Pancreas (tissue), 10 donors: Measurements from ENCODE around the gene NSD1. TPM values are rescaled to one million over a fixed set of nuclear protein-coding genes. Genes with fewer than 3 reads are reported as not detected.

ENCODE experiments used
- ATAC-seq, 4 donors: fragments of 200-7000 bp; cut with Tn5 transposase; one replicate each; pipeline versions ENCODE4 v1.8.0 to v1.9.1; 2020; ENCODE audit warnings: mild to moderate bottlenecking in 4 of 4, moderate library complexity in 4 of 4
- DNase-seq, 6 donors: peaks; one replicate each; pipeline ENCODE4 v3.0.0-alpha.2; 2020
- FAIRE-seq: peaks from 2 replicates; lab custom pipeline; 2012; peaks lifted over from hg19 to GRCh38; lab: Jason Lieb, UNC
- H3K27ac ChIP-seq, 4 donors: fragments of 200-600 bp; sonication (generic); 1 replicate in 3 of 4; 2 replicates in 1 of 4; pipeline versions ENCODE4 v1.5.0 to v1.8.0; 2020
- H3K27me3 ChIP-seq, 4 donors: fragments of 200-600 bp; one replicate each; pipeline ENCODE4 v1.8.0; 2021
- H3K36me3 ChIP-seq, 3 donors: fragments of 200-600 bp; sonication (generic) in 1 of 3; one replicate each; pipeline versions ENCODE4 v1.5.0 to v1.8.0; 2020 to 2021
- H3K4me1 ChIP-seq, 3 donors: fragments of 200-600 bp; one replicate each; pipeline ENCODE4 v1.8.0; 2021
- H3K4me3 ChIP-seq, 4 donors: fragments of 200-600 bp; sonication (generic) in 2 of 4; one replicate each; pipeline versions ENCODE4 v1.5.0 to v1.8.0; 2020 to 2021
- H3K9me3 ChIP-seq, 4 donors: fragments of 200-600 bp; one replicate each; pipeline ENCODE4 v1.8.0; 2021
- WGBS, 2 donors: extraction: QIAGEN DNeasy Blood & Tissue Kit; methylation state at CpG; one replicate each; pipeline ENCODE4 v1.1.7; 2013; 5-methylcytosine and 5-hydroxymethylcytosine counted together
- intact Hi-C, 3 donors: fragments of 100-400 bp; cut with DNase I; formaldehyde crosslinking; loops; one replicate each; pipeline versions ENCODE4 v1.11.1 to v1.14.2; 2022
- polyA plus RNA-seq, 2 donors: library from polyadenylated mRNA; stranded (reverse); fragments of 200-250 nt; gene quantifications; one replicate each; pipeline ENCODE4 v1.2.3, GENCODE V29; 2013
- total RNA-seq, 6 donors: library from RNA; stranded (reverse); fragmentation: NEBNext Ultra II Directional in 4 of 6; extraction: Animal tissue kit (Norgen Biotek cat#: 25700) in 4 of 6; gene quantifications; one replicate each; pipeline versions ENCODE4 v1.2.1 to v1.2.4, GENCODE V29; 2021 to 2023
- TF ChIP-seq, protein P1 (sequence below), 4 donors: fragments of 200-600 bp; sonication (generic) in 3 of 4; IDR thresholded peaks; one replicate each; pipeline versions ENCODE4 v1.5.0 to v1.8.0; 2021; ENCODE audit warnings: antibody characterized with exemption in 4 of 4
- donor health status: healthy with polysubstance abuse.
- donor health status: DM: no; HTN: no; CAD: no; lungs with moderate emphysema.
- donor health status: DM: no; HTN: no; CAD: no.
- donor health status: control.
- donor health status: control.
- donor health status: Bipolar disorder and iron deficiency.
- donor health status: DM: yes; HTN: yes; CAD: no.
- donor health status: DM: no; HTN: no; CAD: no.
- donor health status: DM: no; HTN: no; CAD: no.
- donor health status: DM: yes; HTN: yes; CAD: no.

Gene NSD1
- total and polyA plus RNA-seq, 8 donors = 6.9 to 51.2 (median 33.5) TPM

DNA sequence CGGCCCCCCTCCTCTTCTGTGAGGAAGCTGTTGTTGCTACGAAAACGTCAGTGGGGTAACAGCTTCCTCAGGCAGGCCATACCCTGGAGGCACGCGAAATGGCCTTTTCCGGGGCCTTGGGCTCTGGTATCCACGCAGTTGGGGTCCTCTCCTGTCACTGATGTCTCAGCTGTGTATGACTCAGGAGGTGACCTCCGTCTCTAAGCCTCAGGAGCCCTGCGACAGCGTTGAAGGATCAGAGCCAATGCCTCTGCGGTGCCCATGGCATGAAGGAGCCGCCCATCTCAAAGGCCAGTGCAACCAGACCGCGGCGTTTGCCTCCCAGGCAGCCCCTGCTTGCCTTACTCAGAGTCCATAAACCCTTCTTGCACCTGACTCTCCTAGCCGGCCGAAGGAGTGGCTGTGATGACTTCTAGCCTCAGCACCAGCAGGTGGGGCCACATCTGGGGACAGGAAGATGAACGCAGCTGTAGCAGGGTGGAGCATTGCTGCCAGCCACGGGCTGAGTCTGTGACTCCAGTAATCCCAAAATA is 179.1 kb downstream of the NSD1 start:
- H3K4me1 ChIP-seq = peaks cover 9 to 29% (median 12%) of the 10 kb centered on the region in 3 donors
- 34 to 37% methylated on average over 19 of the region's 19 CpGs for WGBS, 2 donors
- intact Hi-C loops = loop anchor here in 1 of 3 donors (10.0 kb wide), 2 partner anchors 72 to 142 kb away; partner anchors contain the start of gene SLC34A1
- no peak overlapping the region for H3K27ac ChIP-seq
- no peak for FAIRE-seq
- H3K27me3 ChIP-seq = no peaks in the 10 kb centered on the region
- DNase-seq = peak in 1 of 6 donors; percentile 72
- no peak for ATAC-seq
- no peaks in the 10 kb centered on the region for H3K36me3 ChIP-seq
- TF ChIP-seq, protein P1, sequence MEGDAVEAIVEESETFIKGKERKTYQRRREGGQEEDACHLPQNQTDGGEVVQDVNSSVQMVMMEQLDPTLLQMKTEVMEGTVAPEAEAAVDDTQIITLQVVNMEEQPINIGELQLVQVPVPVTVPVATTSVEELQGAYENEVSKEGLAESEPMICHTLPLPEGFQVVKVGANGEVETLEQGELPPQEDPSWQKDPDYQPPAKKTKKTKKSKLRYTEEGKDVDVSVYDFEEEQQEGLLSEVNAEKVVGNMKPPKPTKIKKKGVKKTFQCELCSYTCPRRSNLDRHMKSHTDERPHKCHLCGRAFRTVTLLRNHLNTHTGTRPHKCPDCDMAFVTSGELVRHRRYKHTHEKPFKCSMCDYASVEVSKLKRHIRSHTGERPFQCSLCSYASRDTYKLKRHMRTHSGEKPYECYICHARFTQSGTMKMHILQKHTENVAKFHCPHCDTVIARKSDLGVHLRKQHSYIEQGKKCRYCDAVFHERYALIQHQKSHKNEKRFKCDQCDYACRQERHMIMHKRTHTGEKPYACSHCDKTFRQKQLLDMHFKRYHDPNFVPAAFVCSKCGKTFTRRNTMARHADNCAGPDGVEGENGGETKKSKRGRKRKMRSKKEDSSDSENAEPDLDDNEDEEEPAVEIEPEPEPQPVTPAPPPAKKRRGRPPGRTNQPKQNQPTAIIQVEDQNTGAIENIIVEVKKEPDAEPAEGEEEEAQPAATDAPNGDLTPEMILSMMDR (IDR thresholded peaks at IDR 0.05) = no peak
- H3K9me3 ChIP-seq = no peaks in the 10 kb centered on the region
- H3K4me3 ChIP-seq = peak overlapping the region in 1 of 4 donors; percentile 50

DNA sequence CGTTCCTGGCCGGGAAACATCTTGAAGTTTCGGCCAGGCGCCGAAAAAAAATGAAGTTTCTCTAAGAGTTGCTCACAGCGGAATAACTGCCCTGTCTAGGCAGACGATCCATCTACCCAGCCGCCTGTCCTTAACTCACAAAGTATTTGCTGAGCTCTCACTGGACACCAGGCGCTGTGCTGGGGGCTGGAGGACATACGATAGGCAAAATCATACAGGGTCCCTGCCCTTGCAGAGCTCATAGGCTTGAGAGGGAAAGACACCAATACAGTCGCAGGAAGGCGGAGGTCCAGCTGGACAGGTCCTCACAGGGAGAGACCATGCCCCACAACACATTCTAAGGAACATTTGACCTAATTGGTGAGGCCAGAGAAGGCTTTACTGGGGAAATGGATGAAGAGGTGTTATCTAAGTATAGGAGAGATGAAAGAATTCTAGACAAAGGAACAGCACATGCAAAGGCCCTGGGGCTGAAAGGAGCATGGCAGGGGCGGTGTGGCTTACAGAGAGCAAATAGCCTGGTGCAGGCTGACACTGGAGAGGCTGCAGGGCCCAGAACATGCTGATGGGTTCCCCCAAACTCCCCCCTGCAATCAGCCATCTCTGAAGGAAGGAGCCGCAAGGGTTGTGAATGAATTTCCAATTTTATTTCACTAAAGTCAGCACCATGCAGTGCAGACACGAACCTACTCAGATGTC is 180.1 kb downstream of the NSD1 start:
- H3K36me3 ChIP-seq = no peaks in the 10 kb centered on the region
- no peak for FAIRE-seq
- no peaks in the 10 kb centered on the region for H3K27me3 ChIP-seq
- intact Hi-C loops = loop anchor here in 1 of 3 donors (10.0 kb wide), 2 partner anchors 71 to 141 kb away; partner anchors contain the start of gene SLC34A1
- ATAC-seq = no peak
- WGBS, 2 donors = 91 to 95% methylated on average over 15 of the region's 15 CpGs
- H3K4me3 ChIP-seq = no peak overlapping the region
- no peaks in the 10 kb centered on the region for H3K9me3 ChIP-seq
- peak in 2 of 6 donors; percentile 23 to 28 for DNase-seq
- no peak overlapping the region for H3K27ac ChIP-seq
- TF ChIP-seq, protein P1 (IDR thresholded peaks at IDR 0.05) = no peak
- peaks cover 0 to 25% (median 16%) of the 10 kb centered on the region in 3 donors for H3K4me1 ChIP-seq

DNA sequence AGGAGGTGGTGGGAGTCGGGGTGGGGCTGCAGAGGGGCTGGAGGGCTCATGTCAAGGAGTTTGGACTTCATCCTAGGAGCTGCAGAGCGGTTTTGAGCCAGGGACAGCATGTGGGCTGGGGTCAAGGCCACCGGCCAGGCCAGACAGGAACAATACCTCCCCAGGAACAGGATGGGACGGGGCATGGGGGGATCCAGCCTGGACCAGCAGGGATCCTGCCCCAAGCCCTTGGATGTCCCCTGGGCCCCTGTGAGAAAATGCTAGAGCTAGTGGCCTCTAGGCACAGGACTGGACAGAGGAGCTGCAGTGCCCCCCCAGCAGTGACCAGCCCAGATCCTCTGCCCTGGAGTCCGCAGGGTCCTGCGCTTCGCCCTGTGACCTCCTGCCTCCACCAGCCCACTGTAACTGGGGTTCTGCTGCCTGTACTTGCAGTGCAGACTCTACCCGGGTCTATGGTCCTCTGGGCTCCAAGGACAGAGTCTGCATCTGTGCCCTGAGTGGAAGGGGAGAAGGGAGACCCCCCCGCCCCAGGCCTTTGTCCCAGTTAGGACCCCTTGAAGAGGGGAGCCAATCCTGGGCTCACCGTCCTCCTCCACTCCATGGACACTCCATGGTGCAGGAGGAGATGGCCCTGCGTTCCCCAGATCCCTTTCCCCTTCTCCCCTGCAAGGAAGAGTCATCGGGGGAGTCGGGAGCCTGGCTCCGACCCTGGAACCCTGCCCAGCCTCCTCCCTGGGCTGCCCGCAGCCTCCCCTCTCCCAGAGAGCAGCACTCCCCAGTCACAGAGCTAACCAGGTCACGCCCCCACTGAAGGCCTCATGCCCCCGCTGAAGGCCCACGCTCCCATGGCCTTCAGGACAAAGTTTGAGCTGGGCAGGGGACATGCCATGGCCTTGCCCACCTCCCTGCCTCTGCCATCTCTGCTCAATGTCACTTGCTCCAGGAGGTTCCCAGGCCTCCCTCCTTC is 181.1 kb downstream of the NSD1 start:
- FAIRE-seq = no peak
- TF ChIP-seq, protein P1 (IDR thresholded peaks at IDR 0.05) = no peak
- intact Hi-C loops = loop anchor here in 1 of 3 donors (10.0 kb wide), 2 partner anchors 70 to 140 kb away; partner anchors contain the start of gene SLC34A1
- ATAC-seq = no peak
- WGBS, 2 donors = 85% methylated on average over 15 to 18 of the region's 18 CpGs
- peak in 2 of 6 donors; percentile 55 to 65 for DNase-seq
- no peaks in the 10 kb centered on the region for H3K27me3 ChIP-seq
- H3K4me3 ChIP-seq = no peak overlapping the region
- H3K9me3 ChIP-seq = no peaks in the 10 kb centered on the region
- no peak overlapping the region for H3K27ac ChIP-seq
- H3K4me1 ChIP-seq = peaks cover 0 to 20% (median 16%) of the 10 kb centered on the region in 3 donors
- no peaks in the 10 kb centered on the region for H3K36me3 ChIP-seq

DNA sequence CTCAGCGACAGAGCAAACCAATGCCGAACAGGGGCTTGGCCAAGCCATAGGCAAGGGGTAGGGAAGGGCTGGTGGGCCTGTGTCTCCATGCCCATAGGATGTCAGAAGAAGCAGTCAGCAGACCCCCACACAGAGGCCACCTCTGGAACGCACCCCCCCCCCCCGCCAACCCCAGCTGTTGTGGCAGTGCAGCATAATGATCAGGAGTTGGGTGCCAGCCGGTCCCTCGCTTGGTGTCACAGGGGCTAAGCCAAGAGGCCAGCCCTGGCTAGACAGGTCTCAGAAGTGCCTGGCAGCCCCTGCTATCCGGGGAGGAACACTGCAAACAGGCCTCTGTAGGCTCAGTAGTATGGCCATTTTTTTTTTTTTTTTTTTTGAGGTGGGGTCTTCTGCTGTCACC is 181.8 kb downstream of the NSD1 start:
- TF ChIP-seq, protein P1 (IDR thresholded peaks at IDR 0.05) = no peak
- H3K27me3 ChIP-seq = no peaks in the 10 kb centered on the region
- H3K27ac ChIP-seq = no peak overlapping the region
- FAIRE-seq (no peak), DNase-seq (peak in 2 of 6 donors; percentile 32 to 64), ATAC-seq (no peak)
- no peak overlapping the region for H3K4me3 ChIP-seq
- H3K9me3 ChIP-seq = no peaks in the 10 kb centered on the region
- H3K4me1 ChIP-seq = peaks cover 0 to 16% (median 15%) of the 10 kb centered on the region in 3 donors
- intact Hi-C loops = loop anchor here in 1 of 3 donors (10.0 kb wide), 2 partner anchors 69 to 139 kb away; partner anchors contain the start of gene SLC34A1
- WGBS, 2 donors = 87 to 92% methylated on average over 7 of the region's 7 CpGs
- no peaks in the 10 kb centered on the region for H3K36me3 ChIP-seq
